Measurements from ENCODE around the gene MALRD1. TPM values are rescaled to one million over a fixed set of nuclear protein-coding genes. Genes with fewer than 3 reads are reported as not detected.

MALRD1 gene
- total RNA-seq, 4 donors from 2014 or later = 58.6 to 357 (median 249) TPM

GRCh38 chr10:19221216-19221615 lies 172.6 kb downstream of the MALRD1 start:
- no peak for DNase-seq
- H3K4me1 ChIP-seq = no peaks in the 10 kb centered on the region
- TF ChIP-seq POLR2A (IDR thresholded peaks at IDR 0.05) (no peak), CTCF (IDR thresholded peaks at IDR 0.05) (no peak)
- H3K27ac ChIP-seq = no peak overlapping the region
- H3K4me3 ChIP-seq = no peak overlapping the region
- no peaks in the 10 kb centered on the region for H3K36me3 ChIP-seq
- H3K9me3 ChIP-seq = no peaks in the 10 kb centered on the region
- H3K27me3 ChIP-seq = no peaks in the 10 kb centered on the region

GRCh38 chr10:19226025-19226424 lies 177.4 kb downstream of the MALRD1 start:
- Histone ChIP-seq H3K36me3 (no peaks in the 10 kb centered on the region), H3K4me1 (no peaks in the 10 kb centered on the region), H3K4me3 (no peak overlapping the region), H3K27ac (no peak overlapping the region), H3K9me3 (no peaks in the 10 kb centered on the region), H3K27me3 (no peaks in the 10 kb centered on the region)
- no peak for DNase-seq
- TF ChIP-seq POLR2A (IDR thresholded peaks at IDR 0.05) = no peak
- TF ChIP-seq CTCF (IDR thresholded peaks at IDR 0.05) = no peak

DNA sequence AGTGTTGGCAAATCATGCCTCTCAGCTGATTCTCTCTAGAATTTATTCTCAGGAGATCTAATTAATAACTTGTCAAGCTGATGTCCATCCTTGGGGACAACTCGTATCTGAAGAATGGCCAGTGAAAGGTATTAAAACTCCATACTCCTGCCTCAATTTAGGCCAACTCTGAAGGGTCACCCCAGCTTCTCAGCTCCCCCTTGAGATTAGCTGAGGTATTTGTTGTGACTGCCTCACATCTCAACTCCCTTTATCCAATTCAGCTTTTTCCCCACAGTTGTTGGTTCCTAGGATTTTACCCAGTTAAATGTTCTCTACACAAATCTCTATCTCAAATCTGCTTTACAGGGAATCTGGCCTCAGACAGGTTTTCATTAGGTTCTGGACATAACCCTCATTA lies 182.4 kb downstream of the MALRD1 start:
- TF ChIP-seq POLR2A (IDR thresholded peaks at IDR 0.05) = no peak
- TF ChIP-seq CTCF (IDR thresholded peaks at IDR 0.05) = no peak
- no peak overlapping the region for H3K4me3 ChIP-seq
- no peak overlapping the region for H3K27ac ChIP-seq
- no peaks in the 10 kb centered on the region for H3K4me1 ChIP-seq
- H3K36me3 ChIP-seq = no peaks in the 10 kb centered on the region
- DNase-seq = no peak
- no peaks in the 10 kb centered on the region for H3K27me3 ChIP-seq
- H3K9me3 ChIP-seq = no peaks in the 10 kb centered on the region

GRCh38 chr10:19245889-19246752 lies 197.5 kb downstream of the MALRD1 start:
- no peak for TF ChIP-seq CTCF (IDR thresholded peaks at IDR 0.05)
- TF ChIP-seq POLR2A (IDR thresholded peaks at IDR 0.05) = no peak
- Histone ChIP-seq H3K4me1 (no peaks in the 10 kb centered on the region), H3K27me3 (no peaks in the 10 kb centered on the region), H3K9me3 (no peaks in the 10 kb centered on the region), H3K4me3 (no peak overlapping the region), H3K36me3 (no peaks in the 10 kb centered on the region), H3K27ac (no peak overlapping the region)
- no peak for DNase-seq

DNA sequence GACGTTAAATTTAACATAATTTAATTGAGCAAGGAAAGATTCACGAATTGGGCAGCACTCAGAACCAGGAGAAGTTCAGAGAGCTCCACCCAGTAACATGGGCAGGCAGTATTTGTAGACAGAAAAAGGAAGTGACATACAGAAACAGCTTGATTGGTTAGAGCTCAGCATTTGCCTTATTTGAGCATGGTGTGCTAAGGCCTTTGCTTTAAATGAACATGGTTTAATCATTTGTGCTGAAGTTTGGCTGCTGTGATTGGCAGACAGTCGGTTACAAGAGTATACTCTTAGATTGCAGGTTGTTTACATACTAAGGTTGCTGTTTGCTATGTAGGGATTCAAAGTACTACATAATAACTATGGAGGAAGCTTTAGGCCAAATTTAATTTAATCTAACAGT lies 199.2 kb downstream of the MALRD1 start:
- Histone ChIP-seq H3K27ac (no peak overlapping the region), H3K36me3 (no peaks in the 10 kb centered on the region), H3K9me3 (no peaks in the 10 kb centered on the region), H3K27me3 (no peaks in the 10 kb centered on the region), H3K4me3 (no peak overlapping the region), H3K4me1 (no peaks in the 10 kb centered on the region)
- no peak for DNase-seq
- TF ChIP-seq POLR2A (IDR thresholded peaks at IDR 0.05) = no peak
- no peak for TF ChIP-seq CTCF (IDR thresholded peaks at IDR 0.05)

All from Peyer's patch (tissue), 4 donors.